Lower leg skin (tissue), 3 donors: ENCODE measurements around the gene VPS18.

ENCODE experiments used
- CTCF ChIP-seq, 3 donors: fragments of 450-650 bp; IDR thresholded peaks; one replicate each; pipeline ENCODE4 v1.5.1; 2016; ENCODE audit warnings: antibody characterized with exemption in 3 of 3, mild to moderate bottlenecking in 3 of 3, moderate library complexity in 2 of 3
- POLR2A ChIP-seq, 2 donors: fragments of 450-650 bp; IDR thresholded peaks; one replicate each; pipeline ENCODE4 v1.6.1; 2016 to 2017; ENCODE audit warnings: antibody characterized with exemption in 2 of 2, mild to moderate bottlenecking in 1 of 2, moderate library complexity in 1 of 2

GRCh38 chr15:40928821-40929659, 34.8 kb downstream of the VPS18 start, which contains the start of gene DLL4:
- TF ChIP-seq CTCF (IDR thresholded peaks at IDR 0.05) = no peak
- TF ChIP-seq POLR2A (IDR thresholded peaks at IDR 0.05) = no peak
